OCI-LY1 (cell line): ENCODE data around the gene ABCA13.

Source experiments
- H2AFZ ChIP-seq: fragments of 200-600 bp; sonication (generic), shearing (Covaris generic); 2 replicates; pipeline ENCODE4 v1.6.0; 2014; ENCODE audit warnings: antibody characterized with exemption, mild to moderate bottlenecking, low read length
- H3F3A ChIP-seq: fragments of 200-600 bp; sonication (generic), shearing (Covaris generic); 2 replicates; pipeline ENCODE4 v1.6.0; 2014; ENCODE audit warnings: mild to moderate bottlenecking, antibody characterized with exemption, low read length, moderate library complexity; ENCODE audit not compliant: insufficient read depth
- H3K27ac ChIP-seq: fragments of 200-600 bp; sonication (generic); 2 replicates; pipeline ENCODE4 v1.5.1; 2014; ENCODE audit warnings: low read length, mixed run types, mild to moderate bottlenecking, low read depth; ENCODE audit not compliant: poor library complexity, severe bottlenecking
- H3K27me3 ChIP-seq: fragments of 200-600 bp; sonication (generic); 2 replicates; pipeline ENCODE4 v1.6.0; 2014; ENCODE audit warnings: antibody characterized with exemption, mild to moderate bottlenecking, low read length, moderate library complexity; ENCODE audit not compliant: insufficient read depth
- H3K36me3 ChIP-seq: fragments of 200-600 bp; sonication (generic); 2 replicates; pipeline ENCODE4 v1.6.1; 2014; ENCODE audit warnings: mild to moderate bottlenecking, antibody characterized with exemption, low read length, moderate library complexity, mixed read lengths; ENCODE audit not compliant: insufficient read depth
- H3K4me1 ChIP-seq: fragments of 200-600 bp; sonication (generic); 2 replicates; pipeline ENCODE4 v1.5.1; 2014; ENCODE audit warnings: mild to moderate bottlenecking, low read length, moderate library complexity; ENCODE audit not compliant: insufficient read depth, severe bottlenecking
- H3K4me2 ChIP-seq: fragments of 200-600 bp; sonication (generic), shearing (Covaris generic); 2 replicates; pipeline ENCODE4 v1.6.1; 2014; ENCODE audit warnings: low read length
- H3K4me3 ChIP-seq: fragments of 200-600 bp; sonication (generic); 2 replicates; pipeline ENCODE4 v1.5.1; 2014; ENCODE audit warnings: low read length, low read depth, mild to moderate bottlenecking, mixed read lengths; ENCODE audit not compliant: poor library complexity, severe bottlenecking
- H3K79me2 ChIP-seq: fragments of 200-600 bp; shearing (Covaris generic); 2 replicates; pipeline ENCODE4 v1.6.1; 2016; ENCODE audit warnings: mixed run types, low read length, mixed read lengths; ENCODE audit not compliant: insufficient read depth
- H3K9ac ChIP-seq: fragments of 200-600 bp; sonication (generic), shearing (Covaris generic); 2 replicates; pipeline ENCODE4 v1.6.1; 2014; ENCODE audit warnings: mild to moderate bottlenecking, low read length, mixed read lengths
- H3K9me2 ChIP-seq: fragments of 200-600 bp; sonication (generic), shearing (Covaris generic); 2 replicates; pipeline ENCODE4 v1.6.1; 2014; ENCODE audit warnings: low read depth, mild to moderate bottlenecking, low read length, mixed read lengths
- H3K9me3 ChIP-seq: fragments of 200-600 bp; shearing (Covaris generic); 2 replicates; pipeline ENCODE4 v1.6.1; 2014; ENCODE audit warnings: low read length, mixed read lengths
- H4K20me1 ChIP-seq: fragments of 200-600 bp; sonication (generic), shearing (Covaris generic); 2 replicates; pipeline ENCODE4 v1.6.0; 2016; ENCODE audit warnings: mild to moderate bottlenecking, low read length; ENCODE audit not compliant: insufficient read depth
- EZH2 ChIP-seq: fragments of 200-600 bp; sonication (generic), shearing (Covaris generic); IDR thresholded peaks from 2 replicates; pipeline ENCODE4 v1.8.0; 2017; ENCODE audit warnings: borderline replicate concordance, mixed run types, mild to moderate bottlenecking, antibody characterized with exemption, low read length, moderate library complexity, mixed read lengths
- TF ChIP-seq, protein P1 (sequence below): fragments of 200-600 bp; sonication (generic), shearing (Covaris generic); IDR thresholded peaks from 2 replicates; pipeline ENCODE4 v1.5.1; 2017; ENCODE audit warnings: mild to moderate bottlenecking, antibody characterized with exemption, low read length, moderate library complexity, mixed read lengths

The ABCA13 gene

GRCh38 chr7:48398191-48398590, 226.9 kb downstream of the ABCA13 start:
- no peak for TF ChIP-seq EZH2
- TF ChIP-seq, protein P1, sequence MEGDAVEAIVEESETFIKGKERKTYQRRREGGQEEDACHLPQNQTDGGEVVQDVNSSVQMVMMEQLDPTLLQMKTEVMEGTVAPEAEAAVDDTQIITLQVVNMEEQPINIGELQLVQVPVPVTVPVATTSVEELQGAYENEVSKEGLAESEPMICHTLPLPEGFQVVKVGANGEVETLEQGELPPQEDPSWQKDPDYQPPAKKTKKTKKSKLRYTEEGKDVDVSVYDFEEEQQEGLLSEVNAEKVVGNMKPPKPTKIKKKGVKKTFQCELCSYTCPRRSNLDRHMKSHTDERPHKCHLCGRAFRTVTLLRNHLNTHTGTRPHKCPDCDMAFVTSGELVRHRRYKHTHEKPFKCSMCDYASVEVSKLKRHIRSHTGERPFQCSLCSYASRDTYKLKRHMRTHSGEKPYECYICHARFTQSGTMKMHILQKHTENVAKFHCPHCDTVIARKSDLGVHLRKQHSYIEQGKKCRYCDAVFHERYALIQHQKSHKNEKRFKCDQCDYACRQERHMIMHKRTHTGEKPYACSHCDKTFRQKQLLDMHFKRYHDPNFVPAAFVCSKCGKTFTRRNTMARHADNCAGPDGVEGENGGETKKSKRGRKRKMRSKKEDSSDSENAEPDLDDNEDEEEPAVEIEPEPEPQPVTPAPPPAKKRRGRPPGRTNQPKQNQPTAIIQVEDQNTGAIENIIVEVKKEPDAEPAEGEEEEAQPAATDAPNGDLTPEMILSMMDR = no peak
- Histone ChIP-seq H3F3A (no peaks in the 10 kb centered on the region), H3K27ac (no peak overlapping the region), H3K27me3 (no peaks in the 10 kb centered on the region), H2AFZ (no peak overlapping the region), H3K4me1 (no peaks in the 10 kb centered on the region), H3K9ac (no peak overlapping the region), H4K20me1 (no peaks in the 10 kb centered on the region), H3K9me2 (no peaks in the 10 kb centered on the region), H3K4me2 (no peak overlapping the region), H3K4me3 (no peak overlapping the region), H3K36me3 (no peaks in the 10 kb centered on the region), H3K9me3 (no peaks in the 10 kb centered on the region), H3K79me2 (no peaks in the 10 kb centered on the region)

- Histone ChIP-seq H3K4me1 (no peaks in the 10 kb centered on the region), H3K36me3 (no peaks in the 10 kb centered on the region), H3K79me2 (no peaks in the 10 kb centered on the region), H3K27ac (no peak overlapping the region), H3K4me3 (no peak overlapping the region), H2AFZ (no peak overlapping the region), H3K9me3 (no peaks in the 10 kb centered on the region), H3K9ac (no peak overlapping the region), H3F3A (no peaks in the 10 kb centered on the region), H3K9me2 (no peaks in the 10 kb centered on the region), H4K20me1 (no peaks in the 10 kb centered on the region), H3K4me2 (no peak overlapping the region), H3K27me3 (no peaks in the 10 kb centered on the region)
- TF ChIP-seq, protein P1 = no peak
- TF ChIP-seq EZH2 = no peak
Measured at GRCh38 chr7:48402721-48403120, 231.5 kb downstream of the ABCA13 start.

DNA sequence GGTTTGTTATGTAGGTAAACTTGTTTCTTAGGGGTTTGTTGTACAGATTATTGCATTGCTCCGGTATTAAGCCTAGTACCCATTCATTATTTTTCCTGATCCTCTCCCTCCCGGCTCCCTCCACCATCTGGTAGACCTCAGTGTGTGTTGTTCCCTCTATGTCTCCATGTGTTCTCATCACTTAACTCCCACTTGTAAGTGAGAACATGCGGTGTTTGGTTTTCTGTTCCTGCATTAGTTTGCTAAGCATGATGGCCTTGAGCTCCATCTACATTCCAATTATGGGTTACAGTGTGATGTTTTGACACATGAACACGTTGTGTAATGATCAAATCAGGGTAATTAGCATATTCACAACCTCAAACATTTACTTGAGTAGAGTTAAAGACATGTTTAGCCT, 237.5 kb downstream of the ABCA13 start:
- H3F3A ChIP-seq = no peaks in the 10 kb centered on the region
- no peak overlapping the region for H2AFZ ChIP-seq
- H4K20me1 ChIP-seq = no peaks in the 10 kb centered on the region
- TF ChIP-seq, protein P1 = no peak
- TF ChIP-seq EZH2 = no peak
- H3K36me3 ChIP-seq = no peaks in the 10 kb centered on the region
- H3K4me2 ChIP-seq = no peak overlapping the region
- no peak overlapping the region for H3K27ac ChIP-seq
- no peaks in the 10 kb centered on the region for H3K4me1 ChIP-seq
- H3K79me2 ChIP-seq = no peaks in the 10 kb centered on the region
- no peak overlapping the region for H3K4me3 ChIP-seq
- no peaks in the 10 kb centered on the region for H3K9me2 ChIP-seq
- no peaks in the 10 kb centered on the region for H3K27me3 ChIP-seq
- no peak overlapping the region for H3K9ac ChIP-seq
- H3K9me3 ChIP-seq = no peaks in the 10 kb centered on the region
